Myocyte (in vitro differentiated cells): Measurements from ENCODE around the gene ATG2B. TPM values are rescaled to one million over a fixed set of nuclear protein-coding genes. Genes with fewer than 3 reads are reported as not detected.

Experiments
- DNase-seq: peaks from one replicate; pipeline ENCODE4 v3.0.0-alpha.2; 2012; ENCODE audit warnings: low read depth
- total RNA-seq: library from RNA; depleted of rRNA; stranded (reverse); fragments of >200 nt; gene quantifications from 2 replicates; pipeline ENCODE4 v1.2.3, GENCODE V29; 2014

The ATG2B gene
- total RNA-seq, 1 donor from 2014 or later, result 18.1 TPM

DNA sequence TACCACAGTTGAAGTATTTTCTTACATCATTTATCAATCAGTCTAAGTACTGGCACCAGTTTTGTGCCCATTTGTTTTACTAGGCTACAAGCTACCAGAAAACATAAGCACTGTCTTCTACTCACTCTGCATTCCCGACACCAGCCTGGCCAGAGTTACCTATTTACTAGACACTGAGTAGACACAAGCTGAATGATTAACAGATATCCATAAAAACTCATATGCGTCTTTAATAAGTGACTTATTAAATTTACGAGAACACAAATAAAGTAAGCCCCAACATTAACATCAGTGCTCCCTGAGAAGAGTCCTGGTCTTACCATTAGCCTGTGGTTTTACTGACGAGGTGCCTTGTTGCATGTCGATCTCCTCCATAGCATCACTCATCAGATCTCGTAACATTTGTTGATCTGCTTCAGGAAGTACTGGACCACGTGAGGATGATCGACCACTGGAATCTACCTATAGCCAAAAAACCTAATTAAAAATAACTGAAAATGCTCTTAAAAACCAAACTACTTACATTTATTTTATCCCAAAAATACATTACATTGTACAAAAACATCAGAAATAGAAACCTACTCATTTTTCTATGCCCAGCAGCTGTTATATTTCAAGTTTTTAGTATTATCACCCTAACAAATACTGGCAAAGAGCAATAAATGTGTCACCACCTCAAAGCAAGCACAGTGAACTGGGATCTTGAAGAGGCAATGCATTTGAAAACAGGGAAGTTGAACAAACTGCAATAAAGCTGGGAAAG lies 53.8 kb downstream of the ATG2B start:
- DNase-seq, result no peak

- no peak for DNase-seq
Observed at GRCh38 chr14:96307434-96307833, 55.7 kb downstream of the ATG2B start.

DNA sequence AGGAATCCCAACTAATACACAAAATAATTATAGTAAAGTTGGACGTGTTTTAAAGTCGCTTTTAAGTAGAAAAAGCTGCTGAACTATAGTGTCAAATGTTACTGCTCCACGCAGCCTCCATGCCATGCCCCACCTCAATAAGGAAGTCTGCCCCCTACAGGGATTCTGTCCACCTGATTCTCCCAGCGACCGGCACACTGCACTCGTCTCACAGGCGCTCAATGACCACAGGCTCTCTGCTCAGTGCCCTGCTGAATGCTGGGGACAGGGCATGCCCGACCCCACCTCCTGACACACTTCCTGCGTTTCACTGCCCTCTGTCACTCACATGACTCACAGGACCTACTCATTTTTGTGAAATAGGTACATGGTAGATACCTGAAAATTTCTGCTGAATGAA lies 58.2 kb downstream of the ATG2B start:
- no peak for DNase-seq

DNA sequence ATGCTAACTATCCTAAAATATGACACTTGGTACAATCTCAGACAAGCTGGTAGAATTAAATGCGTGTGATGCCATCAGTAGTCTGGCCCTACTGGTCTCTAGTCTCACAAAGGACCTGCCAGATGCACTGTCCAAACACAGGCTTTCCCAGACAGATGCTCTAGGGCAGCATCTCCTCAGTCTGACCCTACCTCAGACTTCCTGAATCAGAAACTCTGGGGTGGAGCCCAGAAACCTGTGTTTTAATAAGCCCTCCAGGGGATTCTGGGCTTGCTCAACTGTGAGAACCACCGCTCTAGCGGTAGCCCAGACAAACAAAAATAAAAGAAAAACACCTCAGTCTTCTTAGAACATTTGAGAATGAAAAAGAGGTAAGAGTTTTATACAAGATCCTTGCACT lies 59.2 kb downstream of the ATG2B start:
- DNase-seq, result no peak

DNA sequence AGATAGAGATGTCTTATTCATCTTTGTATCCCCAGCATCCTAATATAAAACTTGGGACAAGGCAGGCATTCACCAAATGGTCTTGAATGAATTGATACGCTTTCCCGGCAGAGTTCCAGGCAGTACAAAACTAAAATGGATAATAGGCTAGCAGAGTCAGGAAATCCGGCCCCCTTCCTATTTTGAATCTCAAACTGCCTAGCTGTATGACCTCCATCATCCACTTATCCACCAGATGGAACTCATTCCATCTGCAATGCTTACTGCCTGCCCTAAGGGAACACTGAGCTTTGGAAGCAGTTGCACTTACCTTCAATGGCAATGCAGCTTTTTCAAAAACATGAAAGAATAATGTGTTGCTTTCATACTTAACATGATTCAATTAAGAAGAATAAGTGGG lies 63.7 kb downstream of the ATG2B start:
- DNase-seq, result no peak

DNA sequence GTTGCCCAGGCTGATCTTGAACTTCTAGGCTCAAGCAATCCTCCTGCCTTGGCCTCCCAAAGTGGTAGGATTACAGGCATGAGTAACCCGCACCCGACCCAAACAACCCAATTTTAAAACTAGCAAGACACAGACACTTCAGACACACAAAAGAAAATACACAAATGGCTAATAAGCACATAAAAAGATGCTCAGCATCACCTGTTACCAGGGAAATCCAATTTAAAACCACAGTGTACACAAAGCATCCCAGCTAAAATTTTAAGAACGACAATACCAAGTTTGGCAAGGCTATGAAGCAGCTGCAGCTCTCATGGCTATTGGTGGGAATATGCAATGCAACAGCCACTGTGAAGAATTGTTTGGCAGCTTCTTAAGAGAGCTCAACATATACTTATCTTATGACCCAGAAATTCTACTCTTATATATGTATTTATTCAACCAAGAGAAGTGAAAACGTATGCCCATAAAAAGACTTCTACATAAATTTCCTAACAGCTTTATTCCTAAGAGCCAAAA lies 65.1 kb downstream of the ATG2B start:
- DNase-seq, result peak; percentile 21

DNA sequence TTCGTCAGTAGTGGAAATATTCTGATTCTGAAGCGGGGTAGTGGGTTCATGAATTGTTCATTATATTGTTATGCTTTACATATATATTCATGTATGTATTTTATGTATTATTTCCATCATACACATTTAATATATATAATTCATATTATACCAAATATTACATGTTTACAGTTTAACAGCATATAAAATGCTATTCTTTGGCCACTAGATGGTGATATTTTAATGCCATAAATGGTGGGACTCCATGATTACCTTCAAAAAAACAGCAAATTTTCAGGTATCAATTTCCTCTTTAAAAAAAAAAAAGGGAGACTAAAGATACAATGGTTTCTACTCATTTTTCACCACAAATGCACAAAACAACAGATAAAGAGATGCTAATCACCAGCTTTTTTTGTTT lies 66.1 kb downstream of the ATG2B start:
- no peak for DNase-seq

GRCh38 chr14:96294246-96294645 lies 68.9 kb downstream of the ATG2B start:
- DNase-seq, result no peak

- DNase-seq, result no peak
Observed at GRCh38 chr14:96287856-96288255, 75.3 kb downstream of the ATG2B start.

- no peak for DNase-seq
Observed at GRCh38 chr14:96286251-96286650, 76.9 kb downstream of the ATG2B start.

DNA sequence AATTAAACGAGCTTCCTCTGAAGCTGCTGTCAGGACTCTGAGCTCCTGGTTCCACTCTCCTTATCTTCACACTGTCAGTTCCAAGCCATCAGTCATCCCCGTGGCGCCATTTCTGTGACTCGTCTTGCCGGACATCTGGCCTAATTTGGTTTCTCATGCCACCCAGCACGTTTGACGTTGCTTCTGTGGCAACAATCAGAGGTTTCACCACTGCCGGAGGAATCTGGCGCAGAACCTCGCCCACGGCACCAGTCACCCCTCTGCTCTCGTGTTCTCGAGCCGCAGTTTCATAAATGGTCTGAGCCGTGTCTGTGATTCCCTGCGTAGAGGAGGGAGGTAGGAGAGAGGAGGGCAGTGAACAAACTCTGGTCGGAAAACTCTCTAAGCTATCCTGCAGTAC lies 77.5 kb downstream of the ATG2B start:
- DNase-seq, result peak; percentile 82

DNA sequence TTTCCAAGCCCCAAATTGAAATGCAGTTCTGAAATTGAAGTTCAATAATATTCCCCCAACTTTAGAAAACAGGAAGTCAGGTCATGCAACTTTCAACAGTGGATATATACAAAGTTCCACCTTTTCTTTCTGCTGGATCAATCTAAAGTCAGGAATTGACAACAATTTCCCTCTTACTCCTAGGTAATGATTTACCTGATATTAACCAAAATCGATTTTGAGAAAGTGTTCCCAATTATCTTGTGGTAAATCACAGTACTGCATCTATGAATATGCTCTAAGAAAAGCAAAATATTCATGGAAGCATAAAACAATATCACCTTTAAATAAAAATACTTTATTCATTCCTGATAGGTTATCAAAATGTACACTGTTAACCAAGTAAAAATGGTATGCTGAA lies 78.7 kb downstream of the ATG2B start:
- no peak for DNase-seq

- no peak for DNase-seq
Observed at GRCh38 chr14:96284008-96284407, 79.1 kb downstream of the ATG2B start.

- DNase-seq, result no peak
Observed at GRCh38 chr14:96281486-96281885, 81.7 kb downstream of the ATG2B start.

DNA sequence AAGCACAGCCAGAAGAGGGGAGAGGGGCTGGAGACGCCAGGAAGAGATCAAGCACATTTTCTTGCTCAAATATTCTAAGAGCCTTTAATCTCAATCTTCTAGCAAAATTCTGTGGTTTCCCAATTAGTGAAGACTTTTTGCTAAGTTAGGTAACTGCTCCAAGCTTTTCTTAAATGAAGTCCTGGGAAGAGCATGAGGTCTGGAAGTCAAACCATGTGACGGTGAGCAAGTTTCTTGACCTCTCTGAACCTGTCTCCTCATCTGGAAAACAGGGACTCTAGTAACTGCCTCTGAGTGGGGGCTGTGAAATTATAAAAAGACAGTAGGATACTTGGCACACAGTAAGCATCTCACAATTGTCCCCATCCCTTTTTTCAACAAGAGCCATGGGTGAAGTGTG lies 83.0 kb downstream of the ATG2B start:
- DNase-seq, result no peak

DNA sequence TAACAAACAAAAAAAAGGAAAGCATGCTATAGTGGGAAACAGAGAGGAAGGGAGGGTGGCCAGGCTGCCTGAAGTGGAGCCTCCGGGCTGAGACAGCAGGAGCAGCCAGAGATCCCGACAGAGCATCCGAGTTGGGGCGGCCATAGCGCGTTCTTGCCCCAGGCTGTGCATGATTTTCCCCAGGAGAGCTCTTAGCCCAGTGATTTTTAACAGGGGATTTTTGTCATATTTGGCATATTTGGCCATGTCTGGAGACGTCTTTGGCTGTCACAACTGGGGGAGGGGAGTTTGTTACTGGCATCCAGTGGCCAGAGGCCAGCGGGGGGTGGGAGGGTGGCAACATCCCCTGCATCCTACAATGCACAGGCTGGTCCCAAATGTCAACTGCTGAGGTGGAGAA lies 83.6 kb downstream of the ATG2B start:
- no peak for DNase-seq

- DNase-seq, result no peak
Observed at GRCh38 chr14:96277890-96278289, 85.3 kb downstream of the ATG2B start.

GRCh38 chr14:96275177-96276112 lies 87.7 kb downstream of the ATG2B start:
- DNase-seq, result peak; percentile 77

DNA sequence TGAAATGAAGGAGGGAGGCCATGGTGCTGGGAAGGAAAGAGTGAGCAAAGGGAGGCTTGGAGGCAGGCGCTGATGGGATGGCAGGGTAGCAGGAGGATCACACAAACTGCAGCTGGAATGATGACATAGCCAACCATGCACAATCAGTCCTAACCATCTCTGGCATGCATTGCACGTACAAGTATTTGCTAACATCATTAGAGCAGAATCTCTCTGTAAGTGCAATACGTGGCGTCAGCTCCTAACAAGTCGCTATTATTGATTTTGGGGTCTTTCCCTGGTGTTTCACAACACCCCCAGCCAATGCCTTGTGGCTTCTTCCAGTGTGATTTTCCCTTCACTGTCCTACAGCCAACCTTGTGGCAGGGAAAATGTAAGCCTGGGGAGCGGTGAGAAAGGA lies 88.6 kb downstream of the ATG2B start:
- DNase-seq, result no peak

GRCh38 chr14:96274122-96274521 lies 89.0 kb downstream of the ATG2B start:
- no peak for DNase-seq

- no peak for DNase-seq
Observed at GRCh38 chr14:96273629-96274028, 89.5 kb downstream of the ATG2B start.

GRCh38 chr14:96272777-96273473 lies 90.2 kb downstream of the ATG2B start:
- DNase-seq, result no peak
